Transverse colon (tissue), 4 donors: ENCODE data around the gene RPLP2. TPM values are rescaled to one million over a fixed set of nuclear protein-coding genes. Genes with fewer than 3 reads are reported as not detected.

Experiments
- DNase-seq: peaks from one replicate; pipeline ENCODE4 v3.0.0-alpha.2; 2019
- H3K27ac ChIP-seq, 4 donors: fragments of 200-600 bp; sonication (generic); 2 replicates each; pipeline ENCODE4 v1.5.1; 2016 to 2018; ENCODE audit warnings: inconsistent platforms in 4 of 4
- H3K27me3 ChIP-seq: fragments of 200-600 bp; sonication (generic); 2 replicates; pipeline ENCODE4 v1.5.1; 2017; ENCODE audit warnings: inconsistent platforms
- H3K36me3 ChIP-seq, 4 donors: fragments of 200-600 bp; sonication (generic); 2 replicates each; pipeline ENCODE4 v1.5.1; 2017 to 2019; ENCODE audit warnings: inconsistent platforms in 4 of 4
- H3K4me1 ChIP-seq, 4 donors: fragments of 200-600 bp; sonication (generic); 2 replicates each; pipeline ENCODE4 v1.5.1; 2017 to 2020; ENCODE audit warnings: inconsistent platforms in 4 of 4
- H3K4me3 ChIP-seq, 4 donors: fragments of 200-600 bp; sonication (generic); 1 replicate in 1 of 4; 2 replicates in 3 of 4; pipeline versions ENCODE4 v1.5.1 to v1.6.1; 2017 to 2019; ENCODE audit warnings: inconsistent platforms in 4 of 4
- H3K9me3 ChIP-seq, 2 donors: fragments of 200-600 bp; sonication (generic); 2 replicates each; pipeline ENCODE4 v1.5.1; 2017 to 2019; ENCODE audit warnings: inconsistent platforms in 2 of 2
- CTCF ChIP-seq, 5 experiments: fragments of 200-600 bp in 3 of 5; fragments of 450-650 bp in 2 of 5; sonication (generic) in 3 of 5; IDR thresholded peaks; 1 replicate in 2 of 5; 2 replicates in 3 of 5; pipeline ENCODE4 v1.5.1; 2016 to 2017; ENCODE audit warnings: antibody characterized with exemption in 5 of 5, inconsistent platforms in 3 of 5, mild to moderate bottlenecking in 2 of 5, moderate library complexity in 1 of 5
- EP300 ChIP-seq: sonication (generic); formaldehyde crosslinking; IDR thresholded peaks from one replicate; pipeline ENCODE4 v1.6.1; 2017; ENCODE audit warnings: antibody characterized with exemption, low read depth
- POLR2A ChIP-seq: fragments of 450-650 bp; IDR thresholded peaks from one replicate; pipeline ENCODE4 v1.6.1; 2016; ENCODE audit warnings: antibody characterized with exemption, mild to moderate bottlenecking, moderate library complexity
- POLR2AphosphoS5 ChIP-seq, 3 donors: sonication (generic); formaldehyde crosslinking; IDR thresholded peaks; one replicate each; pipeline ENCODE4 v1.6.1; 2016; ENCODE audit warnings: antibody characterized with exemption in 3 of 3
- WGBS, 2 donors: methylation state at CpG; one replicate each; pipeline ENCODE4 v1.1.5; 2018; ENCODE audit warnings: low coverage in 1 of 2; 5-methylcytosine and 5-hydroxymethylcytosine counted together
- in situ Hi-C, 4 donors: fragments of 200-750 bp; cut with MboI; loops; one replicate each; pipeline versions ENCODE4 v1.15.0 to v1.15.1; 2017; ENCODE audit warnings: low sequenced_read_pairs in 3 of 4, low pct_ligation_motif_present in 1 of 4, low pct_unique_long_range_greater_than_20kb in 1 of 4
- intact Hi-C: fragments of 100-400 bp; cut with DNase I; formaldehyde crosslinking; loops from one replicate; pipeline ENCODE4 v1.15.1; 2023; ENCODE audit warnings: low total_unique reads
- total RNA-seq, 4 donors: library from RNA; depleted of rRNA; stranded (reverse); fragments of >200 nt; gene quantifications; one replicate each; pipeline ENCODE4 v1.1.0, GENCODE V29; 2016

The RPLP2 gene
- total RNA-seq, 4 donors from 2014 or later: 273 to 670 (median 466) TPM

DNA sequence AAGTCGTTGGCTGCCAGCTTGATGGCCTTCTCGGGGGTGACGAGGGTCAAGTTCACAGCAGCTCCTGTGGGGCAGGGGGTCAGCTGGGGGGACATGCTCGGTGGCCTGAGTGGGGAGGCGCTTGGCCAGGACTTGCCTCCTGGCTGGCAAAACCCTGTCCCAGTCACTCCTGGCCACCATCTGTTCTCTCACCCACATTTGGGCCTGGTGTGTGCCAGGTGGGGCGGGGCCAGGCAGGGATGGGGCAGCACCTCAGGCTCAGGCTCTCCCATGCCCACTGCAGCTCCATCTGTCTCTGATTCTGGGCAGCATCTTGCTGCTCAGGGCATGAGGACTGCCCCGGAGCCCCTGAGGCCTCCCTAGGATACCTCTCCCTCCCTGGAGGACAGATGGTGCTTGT lies 16.2 kb upstream of the RPLP2 start:
- H3K36me3 ChIP-seq: no peaks in the 10 kb centered on the region
- intact Hi-C loops: no loop called here
- H3K27ac ChIP-seq: no peak overlapping the region
- in situ Hi-C loops: no loop called here
- H3K4me1 ChIP-seq: peaks cover 16 to 41% (median 32%) of the 10 kb centered on the region in 4 donors
- peaks cover 18% of the 10 kb centered on the region for H3K27me3 ChIP-seq
- 90% methylated on average over 7 of the region's 7 CpGs; no CpG with 5 or more reads in 1 of the 2 donors for WGBS, 2 donors
- no peak for DNase-seq
- TF ChIP-seq CTCF (IDR thresholded peaks at IDR 0.05) (no peak), POLR2A (no peak), EP300 (no peak), POLR2AphosphoS5 (IDR thresholded peaks at IDR 0.05) (no peak)
- no peaks in the 10 kb centered on the region for H3K9me3 ChIP-seq
- H3K4me3 ChIP-seq: no peak overlapping the region

- peaks cover 12% of the 10 kb centered on the region for H3K27me3 ChIP-seq
- no peak overlapping the region for H3K27ac ChIP-seq
- intact Hi-C loops: no loop called here
- no peaks in the 10 kb centered on the region for H3K36me3 ChIP-seq
- peaks cover 16 to 42% (median 32%) of the 10 kb centered on the region in 4 donors for H3K4me1 ChIP-seq
- WGBS, 2 donors: 87% methylated on average over 27 of the region's 31 CpGs; no CpG with 5 or more reads in 1 of the 2 donors
- DNase-seq: no peak
- no peak for TF ChIP-seq POLR2A
- TF ChIP-seq EP300: no peak
- TF ChIP-seq CTCF (IDR thresholded peaks at IDR 0.05): no peak
- TF ChIP-seq POLR2AphosphoS5 (IDR thresholded peaks at IDR 0.05): no peak
- no peaks in the 10 kb centered on the region for H3K9me3 ChIP-seq
- in situ Hi-C loops: no loop called here
- no peak overlapping the region for H3K4me3 ChIP-seq
These were observed 15.6 kb upstream of the RPLP2 start for GRCh38 chr11:794013-794765.

DNA sequence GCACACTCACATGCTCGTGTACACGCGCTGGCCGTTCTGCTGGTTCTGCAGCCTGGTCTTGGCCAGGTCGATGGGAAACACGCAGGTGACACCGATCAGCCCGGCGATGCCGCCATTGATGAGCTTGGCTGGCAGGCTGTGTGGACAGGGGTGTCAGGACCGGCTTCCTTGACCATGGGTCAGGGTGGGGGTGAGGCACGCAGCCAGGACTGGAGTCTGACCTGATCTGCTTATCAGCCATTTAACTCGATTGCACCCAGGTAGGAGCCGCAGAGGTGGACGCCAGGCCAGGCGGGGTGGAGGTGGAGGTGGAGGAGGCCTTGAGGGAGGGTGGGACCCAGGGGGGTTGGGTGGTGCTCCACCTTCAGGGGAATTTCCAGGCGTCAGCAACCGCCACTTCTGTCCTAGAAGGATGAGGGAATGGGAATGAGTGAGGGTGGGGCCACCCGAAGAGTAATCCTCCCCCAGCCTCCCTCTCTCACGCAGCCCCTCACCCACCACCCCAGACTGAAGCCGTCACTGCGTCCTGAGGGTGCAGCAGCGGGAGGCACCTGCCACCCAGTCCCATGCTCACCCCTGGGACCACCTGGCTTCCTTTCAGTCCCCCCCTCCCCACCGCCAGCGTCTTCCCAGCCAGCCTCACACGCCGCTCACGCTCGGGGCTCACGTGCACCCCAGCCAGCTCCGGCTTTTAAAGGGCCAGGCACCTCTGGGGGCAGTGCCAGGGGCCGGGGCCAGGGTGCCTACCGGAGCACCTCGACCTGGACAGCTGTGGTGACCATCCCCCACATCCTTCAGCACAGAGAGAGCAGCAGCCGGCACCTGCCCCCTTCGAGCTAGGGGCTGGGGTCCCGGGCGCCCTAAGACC lies 14.8 kb upstream of the RPLP2 start:
- peak; percentile 43 for DNase-seq

More for the DNA sequence above, 14.8 kb upstream of the RPLP2 start:
- intact Hi-C loops (no loop called here), in situ Hi-C loops (no loop called here)
- no peaks in the 10 kb centered on the region for H3K9me3 ChIP-seq
- peaks cover 4% of the 10 kb centered on the region for H3K27me3 ChIP-seq
- peak overlapping the region; percentile 44 to 75 (median 65) for H3K4me3 ChIP-seq
- TF ChIP-seq POLR2A: no peak
- no peak for TF ChIP-seq EP300
- no peak for TF ChIP-seq POLR2AphosphoS5 (IDR thresholded peaks at IDR 0.05)
- no peak for TF ChIP-seq CTCF (IDR thresholded peaks at IDR 0.05)
- H3K27ac ChIP-seq: peak overlapping the region; percentile 81 to 94 (median 88)
- 40 to 41% methylated on average over 2 to 38 of the region's 38 CpGs for WGBS, 2 donors
- H3K36me3 ChIP-seq: no peaks in the 10 kb centered on the region
- H3K4me1 ChIP-seq: peaks cover 16 to 36% (median 30%) of the 10 kb centered on the region in 4 donors
